Keratinocyte (primary cell): ENCODE data around the gene CLEC16A.

Source experiments
- EZH2 ChIP-seq: IDR thresholded peaks from one replicate; pipeline ENCODE4 v1.6.1; 2012; ENCODE audit warnings: inconsistent platforms, mild to moderate bottlenecking, low read length, moderate library complexity
- TF ChIP-seq, protein P1 (sequence below), 3 experiments: IDR thresholded peaks in 1 of 3; conservative IDR thresholded peaks in 1 of 3; optimal IDR thresholded peaks in 1 of 3; 2 replicates in 2 of 3; 3 replicates in 1 of 3; pipeline versions ENCODE3 to v1.5.1; 2011; ENCODE audit warnings: low read length in 3 of 3, mild to moderate bottlenecking in 3 of 3, moderate library complexity in 2 of 3, control low read depth in 1 of 3, inconsistent platforms in 1 of 3; ENCODE audit not compliant: insufficient read depth in 2 of 3; ENCODE audit errors: extremely low read depth in 1 of 3

DNA sequence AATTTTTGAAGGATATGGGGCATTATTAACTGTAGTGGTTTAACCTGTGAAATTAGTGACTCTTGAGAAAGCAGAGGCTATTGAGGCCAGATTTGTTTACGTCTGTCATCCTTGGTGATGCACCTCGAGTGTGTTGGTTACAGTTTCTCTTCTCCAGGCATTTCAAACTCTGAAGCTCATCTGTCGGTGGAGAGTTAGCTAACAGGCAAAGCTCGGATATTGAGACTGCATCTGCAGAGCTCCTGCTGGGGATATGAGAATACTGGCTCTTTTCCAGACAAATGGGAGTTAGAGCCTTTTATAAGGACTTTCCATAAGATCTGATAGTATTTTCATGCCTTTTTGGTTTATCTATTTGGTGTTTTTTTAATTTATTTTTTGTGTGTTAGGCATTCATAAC is 6.7 kb downstream of the CLEC16A start:
- TF ChIP-seq, protein P1, sequence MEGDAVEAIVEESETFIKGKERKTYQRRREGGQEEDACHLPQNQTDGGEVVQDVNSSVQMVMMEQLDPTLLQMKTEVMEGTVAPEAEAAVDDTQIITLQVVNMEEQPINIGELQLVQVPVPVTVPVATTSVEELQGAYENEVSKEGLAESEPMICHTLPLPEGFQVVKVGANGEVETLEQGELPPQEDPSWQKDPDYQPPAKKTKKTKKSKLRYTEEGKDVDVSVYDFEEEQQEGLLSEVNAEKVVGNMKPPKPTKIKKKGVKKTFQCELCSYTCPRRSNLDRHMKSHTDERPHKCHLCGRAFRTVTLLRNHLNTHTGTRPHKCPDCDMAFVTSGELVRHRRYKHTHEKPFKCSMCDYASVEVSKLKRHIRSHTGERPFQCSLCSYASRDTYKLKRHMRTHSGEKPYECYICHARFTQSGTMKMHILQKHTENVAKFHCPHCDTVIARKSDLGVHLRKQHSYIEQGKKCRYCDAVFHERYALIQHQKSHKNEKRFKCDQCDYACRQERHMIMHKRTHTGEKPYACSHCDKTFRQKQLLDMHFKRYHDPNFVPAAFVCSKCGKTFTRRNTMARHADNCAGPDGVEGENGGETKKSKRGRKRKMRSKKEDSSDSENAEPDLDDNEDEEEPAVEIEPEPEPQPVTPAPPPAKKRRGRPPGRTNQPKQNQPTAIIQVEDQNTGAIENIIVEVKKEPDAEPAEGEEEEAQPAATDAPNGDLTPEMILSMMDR (optimal IDR thresholded peaks at IDR 0.05 in 1 of 3, IDR thresholded peaks at IDR 0.05 in 1 of 3, conservative IDR thresholded peaks at IDR 0.05 in 1 of 3; ENCODE audit: extremely low read depth in 1 of 3, insufficient read depth in 2 of 3, low read length in 3 of 3) = no peak
- no peak for TF ChIP-seq EZH2
